DOHH2 (cell line): ENCODE measurements around the gene TMEM219.
"Not testable (repeated sequence)": the region's sequence is repeated elsewhere in the genome, so short reads cannot be mapped to it uniquely, and the experiment has no call there.

Experiments used
- H3F3A ChIP-seq: fragments of 200-600 bp; sonication (generic), shearing (Covaris generic); 2 replicates; pipeline ENCODE4 v1.6.0; 2016; ENCODE audit warnings: antibody characterized with exemption, mild to moderate bottlenecking; ENCODE audit not compliant: control insufficient read depth, insufficient read depth
- H3K27ac ChIP-seq: fragments of 200-600 bp; sonication (generic); 2 replicates; pipeline ENCODE4 v1.5.1; 2014; ENCODE audit warnings: low read depth, mild to moderate bottlenecking, low read length, moderate library complexity
- H3K27me3 ChIP-seq: fragments of 200-600 bp; sonication (generic); 2 replicates; pipeline ENCODE4 v1.6.1; 2014; ENCODE audit warnings: mild to moderate bottlenecking, low read length, mixed read lengths; ENCODE audit not compliant: control insufficient read depth
- H3K36me3 ChIP-seq: fragments of 200-600 bp; sonication (generic); 2 replicates; pipeline ENCODE4 v1.6.1; 2014; ENCODE audit warnings: mild to moderate bottlenecking, low read length, moderate library complexity, mixed read lengths; ENCODE audit not compliant: control insufficient read depth
- H3K4me1 ChIP-seq: fragments of 200-600 bp; sonication (generic); 2 replicates; pipeline ENCODE4 v1.6.1; 2014; ENCODE audit warnings: mild to moderate bottlenecking, low read length, mixed read lengths; ENCODE audit not compliant: control insufficient read depth
- H3K4me2 ChIP-seq: fragments of 200-600 bp; sonication (generic); 2 replicates; pipeline ENCODE4 v1.6.0; 2014; ENCODE audit warnings: mild to moderate bottlenecking, low read length, moderate library complexity
- H3K4me3 ChIP-seq: fragments of 200-600 bp; sonication (generic); 2 replicates; pipeline ENCODE4 v1.5.1; 2014; ENCODE audit warnings: mild to moderate bottlenecking, low read length, mixed read lengths
- H3K79me2 ChIP-seq: fragments of 200-600 bp; sonication (generic); 2 replicates; pipeline ENCODE4 v1.6.1; 2014; ENCODE audit warnings: mild to moderate bottlenecking, low read length, mixed read lengths; ENCODE audit not compliant: control insufficient read depth
- H3K9me2 ChIP-seq: fragments of 200-600 bp; sonication (generic); replicated peaks from 2 replicates; pipeline ENCODE4 v1.6.1; 2014; ENCODE audit warnings: mild to moderate bottlenecking, low read length, mixed read lengths; ENCODE audit not compliant: control insufficient read depth
- H3K9me3 ChIP-seq: fragments of 200-600 bp; sonication (generic); 2 replicates; pipeline ENCODE4 v1.6.1; 2014; ENCODE audit warnings: antibody characterized with exemption, low read length, mixed read lengths; ENCODE audit not compliant: control insufficient read depth, insufficient read depth
- H4K20me1 ChIP-seq: fragments of 200-600 bp; sonication (generic); 2 replicates; pipeline ENCODE4 v1.6.0; 2014; ENCODE audit warnings: low read depth, mild to moderate bottlenecking, antibody characterized with exemption, low read length, moderate library complexity; ENCODE audit not compliant: control insufficient read depth, insufficient read depth
- CTCF ChIP-seq: fragments of 200-600 bp; sonication (generic); IDR thresholded peaks from one replicate; pipeline ENCODE4 v1.5.1; 2014; ENCODE audit warnings: antibody characterized with exemption, mild to moderate bottlenecking, low read depth, low read length; ENCODE audit not compliant: poor library complexity, severe bottlenecking
- EZH2phosphoT487 ChIP-seq: fragments of 200-600 bp; sonication (generic); IDR thresholded peaks from 2 replicates; pipeline ENCODE4 v1.6.1; 2017; ENCODE audit warnings: borderline replicate concordance, mild to moderate bottlenecking, antibody characterized with exemption, low read length, moderate library complexity, mixed read lengths

Gene TMEM219

DNA sequence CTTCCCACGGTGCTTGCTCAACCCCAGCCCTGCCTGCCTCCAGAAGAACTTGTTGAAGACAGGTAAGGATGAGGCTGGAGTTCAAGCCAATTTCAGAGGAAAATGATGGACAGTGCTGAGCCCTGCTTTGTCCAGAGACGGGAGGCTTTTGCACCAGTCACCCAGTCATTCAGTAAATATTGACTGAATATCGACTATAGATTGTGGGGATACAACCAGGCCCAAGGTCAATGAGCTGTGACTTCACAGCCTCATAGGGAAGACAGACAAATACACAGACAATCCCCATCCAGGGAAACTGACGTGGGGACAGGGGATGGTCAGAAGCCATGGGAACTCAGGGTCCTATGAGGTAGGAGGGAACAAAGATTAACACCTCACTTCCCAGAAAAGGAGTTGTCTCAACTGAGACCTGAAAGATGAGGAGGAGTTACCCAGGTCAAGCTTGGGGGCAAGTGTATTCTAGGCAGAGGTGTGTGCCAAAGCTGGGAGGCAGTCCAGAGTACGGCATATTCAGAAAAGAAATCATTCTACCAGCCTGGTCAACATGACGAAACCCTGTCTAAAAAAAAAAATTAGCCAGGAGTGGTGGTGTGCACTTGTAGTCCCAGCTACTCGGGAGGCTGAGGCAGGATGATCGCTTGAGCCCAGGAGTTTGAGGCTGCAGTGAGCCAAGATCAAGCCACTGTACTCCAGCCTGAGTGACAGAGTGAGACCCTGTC is 54.8 kb downstream of the TMEM219 start:
- Histone ChIP-seq H3K27me3 (peaks cover 9% of the 10 kb centered on the region), H3K79me2 (no peaks in the 10 kb centered on the region), H4K20me1 (no peaks in the 10 kb centered on the region), H3K27ac (no peak overlapping the region), H3K9me3 (no peaks in the 10 kb centered on the region), H3K9me2 (no peaks in the 10 kb centered on the region), H3K4me3 (no peak overlapping the region), H3K4me2 (no peak overlapping the region), H3K36me3 (no peaks in the 10 kb centered on the region), H3K4me1 (peaks cover 21% of the 10 kb centered on the region), H3F3A (no peaks in the 10 kb centered on the region)
- no peak for TF ChIP-seq EZH2phosphoT487
- TF ChIP-seq CTCF: no peak

- no peaks in the 10 kb centered on the region for H3K9me3 ChIP-seq
- H3K9me2 ChIP-seq: no peaks in the 10 kb centered on the region
- no peak overlapping the region for H3K4me2 ChIP-seq
- H4K20me1 ChIP-seq: no peaks in the 10 kb centered on the region
- no peak overlapping the region for H3K27ac ChIP-seq
- H3K79me2 ChIP-seq: no peaks in the 10 kb centered on the region
- H3F3A ChIP-seq: no peaks in the 10 kb centered on the region
- H3K4me3 ChIP-seq: no peak overlapping the region
- no peaks in the 10 kb centered on the region for H3K36me3 ChIP-seq
- peaks cover 4% of the 10 kb centered on the region; the same call in 1 of the 2 replicates for H3K27me3 ChIP-seq
- TF ChIP-seq EZH2phosphoT487 (no peak), CTCF (no peak)
- H3K4me1 ChIP-seq: peaks cover 18% of the 10 kb centered on the region
Observed at GRCh38 chr16:30017277-30017656, 55.4 kb downstream of the TMEM219 start.

DNA sequence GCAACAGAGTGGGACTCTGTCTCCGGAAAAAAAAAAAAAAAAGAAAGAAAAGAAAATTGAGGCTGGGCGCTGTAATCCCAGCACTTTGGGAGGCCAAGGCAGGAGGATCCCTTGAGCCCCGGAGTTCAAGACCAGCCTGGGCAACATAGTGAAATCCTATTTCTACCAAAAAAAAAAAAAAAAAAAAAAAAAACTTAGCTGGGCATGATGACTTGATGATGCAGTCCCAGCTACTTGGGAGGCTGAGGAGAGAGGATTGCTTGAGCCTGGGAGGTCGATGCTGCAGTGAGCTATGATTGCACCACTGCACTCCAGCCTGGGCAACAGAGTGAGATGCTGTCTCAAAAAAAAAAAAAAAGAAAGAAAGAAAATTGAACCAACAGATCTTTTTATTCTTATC is 56.1 kb downstream of the TMEM219 start:
- H3K36me3 ChIP-seq, H3K9me2 ChIP-seq, H3K4me2 ChIP-seq, H3K9me3 ChIP-seq, H3F3A ChIP-seq, H3K27ac ChIP-seq, H3K4me3 ChIP-seq, H3K27me3 ChIP-seq, H4K20me1 ChIP-seq, H3K79me2 ChIP-seq: not testable (repeated sequence)
- peaks cover 15% of the 10 kb centered on the region for H3K4me1 ChIP-seq

DNA sequence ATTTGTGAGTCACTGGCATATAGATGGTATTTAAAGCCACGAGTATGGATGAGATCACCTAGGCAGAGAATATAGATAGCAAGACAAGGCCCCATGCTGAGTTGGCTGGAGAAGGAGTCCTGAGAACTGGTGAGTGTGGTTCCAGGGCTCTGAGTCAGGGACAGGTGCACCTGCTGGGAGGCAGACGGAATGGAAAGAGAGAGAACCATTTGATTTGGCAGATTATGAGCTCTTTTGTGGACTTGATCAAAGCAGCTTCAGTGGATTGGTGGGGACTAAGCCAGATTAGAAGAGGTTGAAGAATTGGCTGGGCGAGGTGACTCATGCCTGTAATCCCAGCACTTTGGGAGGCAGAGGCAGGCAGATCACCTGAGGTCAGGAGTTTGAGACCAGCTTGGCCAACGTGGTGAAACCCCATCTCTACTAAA is 56.9 kb downstream of the TMEM219 start:
- no peak overlapping the region for H3K27ac ChIP-seq
- no peaks in the 10 kb centered on the region for H3K9me2 ChIP-seq
- no peaks in the 10 kb centered on the region for H3F3A ChIP-seq
- H3K79me2 ChIP-seq: no peaks in the 10 kb centered on the region
- no peak overlapping the region for H3K4me2 ChIP-seq
- peaks cover 8% of the 10 kb centered on the region for H3K27me3 ChIP-seq
- no peak overlapping the region for H3K4me3 ChIP-seq
- H3K9me3 ChIP-seq: no peaks in the 10 kb centered on the region
- H3K4me1 ChIP-seq: peaks cover 12% of the 10 kb centered on the region
- TF ChIP-seq CTCF (no peak), EZH2phosphoT487 (no peak)
- H4K20me1 ChIP-seq: no peaks in the 10 kb centered on the region
- no peaks in the 10 kb centered on the region for H3K36me3 ChIP-seq
